Vagina (tissue), 2 donors: ENCODE measurements around the gene SMTNL1.
"Not testable (repeated sequence)": the region's sequence is repeated elsewhere in the genome, so short reads cannot be mapped to it uniquely, and the experiment has no call there.

Experiments used
- CTCF ChIP-seq, 3 experiments: fragments of 450-650 bp in 2 of 3; fragments of 200-600 bp in 1 of 3; sonication (generic) in 1 of 3; IDR thresholded peaks; one replicate each; pipeline ENCODE4 v1.5.1; 2017 to 2019; ENCODE audit warnings: antibody characterized with exemption in 3 of 3, mild to moderate bottlenecking in 2 of 3, moderate library complexity in 2 of 3
- POLR2A ChIP-seq, 2 donors: fragments of 450-650 bp; IDR thresholded peaks; one replicate each; pipeline ENCODE4 v1.6.1; 2017; ENCODE audit warnings: antibody characterized with exemption in 2 of 2, mild to moderate bottlenecking in 2 of 2, moderate library complexity in 2 of 2

- TF ChIP-seq POLR2A, CTCF (IDR thresholded peaks at IDR 0.05): not testable (repeated sequence)
These were observed 2.9 kb upstream of the SMTNL1 start for GRCh38 chr11:57534449-57534848.
